Naive thymus-derived CD4-positive, alpha-beta T cell (primary cell): ENCODE measurements around the gene PRKACA. TPM values are rescaled to one million over a fixed set of nuclear protein-coding genes. Genes with fewer than 3 reads are reported as not detected.

Source experiments
- ATAC-seq: fragments of 150-1000 bp; cut with Tn5 transposase; 2 replicates; pipeline ENCODE4 v1.10.0; 2021; ENCODE audit warnings: mild to moderate bottlenecking, moderate library complexity
- CTCF ChIA-PET: fragments of 350-600 bp; sonication (Branson Sonifier 250); formaldehyde crosslinking; loops from one replicate; lab custom pipeline; 2021; ENCODE audit warnings: antibody characterized with exemption; lab: Charles Lee
- POLR2A ChIA-PET: fragments of 350-600 bp; sonication (Branson Sonifier 250); formaldehyde crosslinking; loops from one replicate; lab custom pipeline; 2021; ENCODE audit warnings: antibody characterized with exemption, inconsistent platforms; lab: Charles Lee
- DNase-seq, 9 donors: peaks; one replicate each; pipeline versions ENCODE4 v3.0.0 to v3.0.0-alpha.2; 2020 to 2022; ENCODE audit warnings: mixed read lengths in 1 of 9
- H3K27ac ChIP-seq: one replicate; pipeline ENCODE4 v1.7.0; 2013; ENCODE audit warnings: mild to moderate bottlenecking, low read depth, low read length, moderate library complexity
- H3K27me3 ChIP-seq, 2 donors: one replicate each; pipeline ENCODE4 v1.7.0; 2013; ENCODE audit warnings: low read length in 2 of 2, mild to moderate bottlenecking in 2 of 2, moderate library complexity in 2 of 2; ENCODE audit not compliant: control insufficient read depth in 2 of 2, insufficient read depth in 2 of 2
- H3K36me3 ChIP-seq, 3 experiments: 1 replicate in 2 of 3; 2 replicates in 1 of 3; pipeline ENCODE4 v1.7.0; 2013; ENCODE audit warnings: low read length in 3 of 3, mild to moderate bottlenecking in 3 of 3, moderate library complexity in 1 of 3; ENCODE audit not compliant: insufficient read depth in 3 of 3, control insufficient read depth in 2 of 3
- H3K4me1 ChIP-seq, 2 donors: one replicate each; pipeline ENCODE4 v1.7.0; 2013; ENCODE audit warnings: low read length in 2 of 2, mild to moderate bottlenecking in 2 of 2, moderate library complexity in 1 of 2; ENCODE audit not compliant: control insufficient read depth in 2 of 2, insufficient read depth in 2 of 2
- H3K4me3 ChIP-seq: 2 replicates; pipeline ENCODE4 v1.7.0; 2013; ENCODE audit warnings: mild to moderate bottlenecking, low read length
- H3K9me3 ChIP-seq, 3 experiments: 1 replicate in 2 of 3; 2 replicates in 1 of 3; pipeline ENCODE4 v1.7.0; 2013; ENCODE audit warnings: low read length in 3 of 3; ENCODE audit not compliant: control insufficient read depth in 2 of 3
- H3K27ac Mint-ChIP-seq, 9 donors: one replicate each; pipeline ENCODE4 v1.8.0; 2020 to 2022; ENCODE audit warnings: mixed read lengths in 9 of 9, mild to moderate bottlenecking in 8 of 9, moderate library complexity in 5 of 9, inconsistent platforms in 2 of 9
- H3K27me3 Mint-ChIP-seq, 5 donors: one replicate each; pipeline ENCODE4 v1.8.0; 2021 to 2022; ENCODE audit warnings: mixed read lengths in 5 of 5, mild to moderate bottlenecking in 1 of 5
- H3K36me3 Mint-ChIP-seq, 5 donors: one replicate each; pipeline ENCODE4 v1.8.0; 2020 to 2022; ENCODE audit warnings: mixed read lengths in 5 of 5, mild to moderate bottlenecking in 3 of 5, inconsistent platforms in 1 of 5
- H3K4me1 Mint-ChIP-seq, 7 donors: one replicate each; pipeline ENCODE4 v1.8.0; 2020 to 2022; ENCODE audit warnings: mixed read lengths in 7 of 7, mild to moderate bottlenecking in 3 of 7, inconsistent platforms in 1 of 7
- H3K4me3 Mint-ChIP-seq, 10 donors: one replicate each; pipeline ENCODE4 v1.8.0; 2020 to 2022; ENCODE audit warnings: mild to moderate bottlenecking in 10 of 10, mixed read lengths in 10 of 10, moderate library complexity in 6 of 10, inconsistent platforms in 2 of 10
- H3K9me3 Mint-ChIP-seq, 11 donors: one replicate each; pipeline ENCODE4 v1.8.0; 2020 to 2022; ENCODE audit warnings: mixed read lengths in 11 of 11, mild to moderate bottlenecking in 4 of 11, inconsistent platforms in 1 of 11, moderate library complexity in 1 of 11
- intact Hi-C, 2 donors: fragments of 100-400 bp; cut with micrococcal nuclease; formaldehyde crosslinking; loops; one replicate each; pipeline ENCODE4 v1.15.1; 2023
- polyA plus RNA-seq, 2 donors: library from polyadenylated mRNA; unstranded; fragments of 300-500 nt; fragmentation: Illumina TruSeq; gene quantifications; one replicate each; pipeline ENCODE4 v1.2.3, GENCODE V29; 2021
- total RNA-seq, 6 experiments: library from RNA in 5 of 6; stranded (reverse) in 5 of 6; gene quantifications; 1 replicate in 5 of 6; 2 replicates in 1 of 6; pipeline ENCODE4 v1.2.3 and lab custom pipeline; 2021 to 2026

PRKACA gene
- total and polyA plus RNA-seq, 7 experiments from 2014 or later, result 1.9 to 101 (median 48.4) TPM

GRCh38 chr19:14107581-14108461 lies 9.7 kb downstream of the PRKACA start:
- no peak overlapping the region for H3K27ac ChIP-seq
- no peaks in the 10 kb centered on the region for H3K27me3 Mint-ChIP-seq
- peaks cover 0 to 7% (median 0%) of the 10 kb centered on the region in 5 donors for H3K36me3 Mint-ChIP-seq
- no peaks in the 10 kb centered on the region for H3K27me3 ChIP-seq
- no peaks in the 10 kb centered on the region for H3K9me3 ChIP-seq
- no peaks in the 10 kb centered on the region for H3K9me3 Mint-ChIP-seq
- intact Hi-C loops, result no loop called here
- ChIA-PET POLR2A (no interaction called here), CTCF (interaction anchor here (0.5 to 1.6 kb wide), 3 partner anchors 12 to 30 kb away, joined by 3 to 7 read pairs (median 3); partner anchors contain the start of gene ASF1B)
- H3K27ac Mint-ChIP-seq, result peak overlapping the region in 1 of 9 donors; percentile 43
- peaks cover 5 to 23% (median 19%) of the 10 kb centered on the region in 7 donors for H3K4me1 Mint-ChIP-seq
- no peak for DNase-seq
- H3K36me3 ChIP-seq, result peaks cover 0 to 35% (median 0%) of the 10 kb centered on the region in 3 experiments
- H3K4me3 ChIP-seq, result no peak overlapping the region
- H3K4me1 ChIP-seq, result peaks cover 0 to 14% of the 10 kb centered on the region in 2 donors
- no peak for ATAC-seq
- H3K4me3 Mint-ChIP-seq, result no peak overlapping the region

GRCh38 chr19:14106840-14107239 lies 10.7 kb downstream of the PRKACA start:
- ChIA-PET POLR2A (no interaction called here), CTCF (no interaction called here)
- intact Hi-C loops, result no loop called here
- Mint-ChIP-seq H3K27ac (no peak overlapping the region), H3K4me3 (no peak overlapping the region), H3K9me3 (no peaks in the 10 kb centered on the region), H3K27me3 (no peaks in the 10 kb centered on the region), H3K4me1 (peaks cover 0 to 15% (median 9%) of the 10 kb centered on the region in 7 donors), H3K36me3 (peaks cover 0 to 7% (median 0%) of the 10 kb centered on the region in 5 donors)
- H3K36me3 ChIP-seq, result peaks cover 0 to 44% (median 6%) of the 10 kb centered on the region in 3 experiments
- ATAC-seq (no peak), DNase-seq (no peak)
- no peak overlapping the region for H3K4me3 ChIP-seq
- no peak overlapping the region for H3K27ac ChIP-seq
- H3K27me3 ChIP-seq, result no peaks in the 10 kb centered on the region
- peaks cover 0 to 5% of the 10 kb centered on the region in 2 donors for H3K4me1 ChIP-seq
- H3K9me3 ChIP-seq, result no peaks in the 10 kb centered on the region

- Histone ChIP-seq H3K27me3 (no peaks in the 10 kb centered on the region), H3K4me3 (no peak overlapping the region), H3K9me3 (no peaks in the 10 kb centered on the region), H3K27ac (no peak overlapping the region), H3K36me3 (peaks cover 0 to 51% (median 12%) of the 10 kb centered on the region in 3 experiments), H3K4me1 (no peaks in the 10 kb centered on the region)
- intact Hi-C loops, result no loop called here
- H3K36me3 Mint-ChIP-seq, result peaks cover 0 to 10% (median 0%) of the 10 kb centered on the region in 5 donors
- no peaks in the 10 kb centered on the region for H3K9me3 Mint-ChIP-seq
- H3K27me3 Mint-ChIP-seq, result no peaks in the 10 kb centered on the region
- DNase-seq (no peak), ATAC-seq (no peak)
- H3K4me3 Mint-ChIP-seq, result no peak overlapping the region
- H3K4me1 Mint-ChIP-seq, result peaks cover 0 to 3% (median 3%) of the 10 kb centered on the region in 7 donors
- H3K27ac Mint-ChIP-seq, result no peak overlapping the region
- ChIA-PET POLR2A (interaction anchor here (0.6 kb wide), 1 partner anchor 405 kb away, joined by 3 read pairs; no protein-coding TSS in a partner anchor), CTCF (interaction anchor here (1.6 kb wide), 1 partner anchor 8 kb away, joined by 6 read pairs; no protein-coding TSS in a partner anchor)
These were observed 11.9 kb downstream of the PRKACA start for GRCh38 chr19:14105680-14106079.

- no peaks in the 10 kb centered on the region for H3K27me3 Mint-ChIP-seq
- H3K4me1 Mint-ChIP-seq, result no peaks in the 10 kb centered on the region
These were observed 14.3 kb downstream of the PRKACA start for GRCh38 chr19:14103310-14103709.

GRCh38 chr19:14102756-14103155 lies 14.8 kb downstream of the PRKACA start:
- Histone ChIP-seq H3K36me3 (peaks cover 0 to 59% (median 13%) of the 10 kb centered on the region in 3 experiments), H3K9me3 (no peaks in the 10 kb centered on the region), H3K4me1 (no peaks in the 10 kb centered on the region), H3K27me3 (no peaks in the 10 kb centered on the region), H3K4me3 (no peak overlapping the region), H3K27ac (no peak overlapping the region)
- ChIA-PET POLR2A (interaction anchor here (0.8 kb wide), 1 partner anchor 11 kb away, joined by 3 read pairs; no protein-coding TSS in a partner anchor), CTCF (no interaction called here)
- Mint-ChIP-seq H3K4me1 (no peaks in the 10 kb centered on the region), H3K27me3 (no peaks in the 10 kb centered on the region), H3K27ac (no peak overlapping the region), H3K9me3 (no peaks in the 10 kb centered on the region), H3K4me3 (no peak overlapping the region), H3K36me3 (peaks cover 0 to 16% (median 3%) of the 10 kb centered on the region in 5 donors)
- ATAC-seq, result no peak
- DNase-seq, result no peak
- intact Hi-C loops, result no loop called here

More at GRCh38 chr19:14103310-14103709, 14.3 kb downstream of the PRKACA start:
- POLR2A ChIA-PET, result interaction anchor here (0.7 kb wide), 1 partner anchor 263 kb away, joined by 3 read pairs; no protein-coding TSS in a partner anchor
- Mint-ChIP-seq H3K36me3 (peaks cover 0 to 11% (median 0%) of the 10 kb centered on the region in 5 donors), H3K4me3 (no peak overlapping the region), H3K9me3 (no peaks in the 10 kb centered on the region), H3K27ac (no peak overlapping the region)
- intact Hi-C loops, result no loop called here
- Histone ChIP-seq H3K27me3 (no peaks in the 10 kb centered on the region), H3K36me3 (peaks cover 0 to 55% (median 13%) of the 10 kb centered on the region in 3 experiments), H3K27ac (no peak overlapping the region), H3K4me1 (no peaks in the 10 kb centered on the region), H3K4me3 (no peak overlapping the region), H3K9me3 (no peaks in the 10 kb centered on the region)
- CTCF ChIA-PET, result interaction anchor here (0.7 kb wide), 1 partner anchor 253 kb away, joined by 3 read pairs; no protein-coding TSS in a partner anchor
- no peak for ATAC-seq
- no peak for DNase-seq

GRCh38 chr19:14102102-14102696 lies 15.4 kb downstream of the PRKACA start:
- CTCF ChIA-PET, result no interaction called here
- H3K4me3 Mint-ChIP-seq, result no peak overlapping the region
- no peaks in the 10 kb centered on the region for H3K4me1 Mint-ChIP-seq
- no peaks in the 10 kb centered on the region for H3K9me3 ChIP-seq
- H3K36me3 ChIP-seq, result peaks cover 0 to 59% (median 13%) of the 10 kb centered on the region in 3 experiments
- no peaks in the 10 kb centered on the region for H3K27me3 ChIP-seq
- no peak overlapping the region for H3K27ac Mint-ChIP-seq
- H3K4me1 ChIP-seq, result no peaks in the 10 kb centered on the region
- intact Hi-C loops, result no loop called here
- ATAC-seq, result no peak
- H3K4me3 ChIP-seq, result no peak overlapping the region
- no peaks in the 10 kb centered on the region for H3K27me3 Mint-ChIP-seq
- DNase-seq, result no peak
- peaks cover 0 to 15% (median 3%) of the 10 kb centered on the region in 5 donors for H3K36me3 Mint-ChIP-seq
- H3K9me3 Mint-ChIP-seq, result no peaks in the 10 kb centered on the region
- POLR2A ChIA-PET, result interaction anchor here (0.6 to 0.8 kb wide), 2 partner anchors 10 to 264 kb away, joined by 3 read pairs; no protein-coding TSS in a partner anchor
- no peak overlapping the region for H3K27ac ChIP-seq
